Right lobe of liver (tissue), 4 donors: ENCODE measurements around the gene RFX3.

Experiments used
- CTCF ChIP-seq, 4 donors: fragments of 200-600 bp in 3 of 4; fragments of 450-650 bp in 1 of 4; IDR thresholded peaks; one replicate each; pipeline versions ENCODE4 v1.5.1 to v1.8.0; 2016 to 2022; ENCODE audit warnings: antibody characterized with exemption in 4 of 4, mild to moderate bottlenecking in 2 of 4
- POLR2A ChIP-seq: fragments of 450-650 bp; IDR thresholded peaks from one replicate; pipeline ENCODE4 v1.6.1; 2017; ENCODE audit warnings: antibody characterized with exemption, mild to moderate bottlenecking
- donor health status: DM: no; HTN: no; CAD: no.
- donor health status: DM: no; HTN: no; CAD: no.
- donor health status: DM: no; HTN: yes; CAD: no.

- TF ChIP-seq CTCF (IDR thresholded peaks at IDR 0.05) (no peak), POLR2A (no peak)
These were observed 19.6 kb downstream of the RFX3 start for GRCh38 chr9:3506164-3506563.
